Measurements from ENCODE around the gene PLIN4.

GRCh38 chr19:4559569-4559968 lies 41.3 kb upstream of the PLIN4 start, which contains the start of gene SEMA6B:
- TF ChIP-seq CTCF (IDR thresholded peaks at IDR 0.05; ENCODE audit: insufficient read depth, low read length) (no peak), POLR2AphosphoS5 (IDR thresholded peaks at IDR 0.05; ENCODE audit: low read depth) (no peak), REST (IDR thresholded peaks at IDR 0.05; ENCODE audit: insufficient replicate concordance, low read depth) (no peak)
